SU-DHL-6 (cell line): Measurements from ENCODE around the gene MYOG.

Experiments used
- H2AFZ ChIP-seq: fragments of 200-600 bp; sonication (generic); 2 replicates; pipeline ENCODE4 v1.6.1; 2014; ENCODE audit warnings: low read depth, mild to moderate bottlenecking, moderate library complexity, mixed read lengths, antibody characterized with exemption, low read length; ENCODE audit not compliant: severe bottlenecking
- H3F3A ChIP-seq: fragments of 200-600 bp; shearing (Covaris generic); 2 replicates; pipeline ENCODE4 v1.6.0; 2016; ENCODE audit warnings: antibody characterized with exemption, mild to moderate bottlenecking; ENCODE audit not compliant: insufficient read depth
- H3K27ac ChIP-seq: fragments of 200-600 bp; sonication (generic); 2 replicates; pipeline ENCODE4 v1.5.1; 2016; ENCODE audit warnings: low read depth, mild to moderate bottlenecking, low read length, moderate library complexity, mixed read lengths
- H3K27me3 ChIP-seq: fragments of 200-600 bp; sonication (generic), shearing (Covaris generic); 2 replicates; pipeline ENCODE4 v1.6.0; 2014; ENCODE audit warnings: mild to moderate bottlenecking, low read length
- H3K36me3 ChIP-seq: fragments of 200-600 bp; sonication (generic); 2 replicates; pipeline ENCODE4 v1.6.1; 2014; ENCODE audit warnings: mild to moderate bottlenecking, low read length, mixed read lengths
- H3K4me2 ChIP-seq: fragments of 300-600, 200-600 bp; shearing (Covaris generic), sonication (generic); 2 replicates; pipeline ENCODE4 v1.6.0; 2014; ENCODE audit warnings: low read length, low read depth, mild to moderate bottlenecking; ENCODE audit not compliant: poor library complexity, severe bottlenecking
- H3K4me3 ChIP-seq: fragments of 200-600 bp; sonication (generic); 2 replicates; pipeline ENCODE4 v1.5.1; 2014; ENCODE audit warnings: antibody characterized with exemption, low read length, mild to moderate bottlenecking, mixed read lengths; ENCODE audit not compliant: insufficient read depth, poor library complexity, severe bottlenecking
- H3K79me2 ChIP-seq: fragments of 200-600 bp; sonication (generic); 2 replicates; pipeline ENCODE4 v1.6.1; 2014; ENCODE audit warnings: mild to moderate bottlenecking, low read length, moderate library complexity; ENCODE audit not compliant: insufficient read depth
- H3K9ac ChIP-seq: fragments of 200-600 bp; sonication (generic); 2 replicates; pipeline ENCODE4 v1.7.0; 2014; ENCODE audit warnings: mild to moderate bottlenecking, low read length
- H3K9me2 ChIP-seq: fragments of 200-600 bp; sonication (generic); replicated peaks from 2 replicates; pipeline ENCODE4 v1.6.1; 2014; ENCODE audit warnings: low read length; ENCODE audit not compliant: insufficient read depth
- H3K9me3 ChIP-seq: fragments of 200-600 bp; sonication (generic); 2 replicates; pipeline ENCODE4 v1.6.1; 2014; ENCODE audit warnings: low read length, mixed read lengths; ENCODE audit not compliant: insufficient read depth
- H4K20me1 ChIP-seq: fragments of 200-600 bp; sonication (generic); 2 replicates; pipeline ENCODE4 v1.6.1; 2014; ENCODE audit warnings: low read depth, mild to moderate bottlenecking, antibody characterized with exemption, low read length, moderate library complexity, mixed read lengths
- EZH2phosphoT487 ChIP-seq: fragments of 200-600 bp; sonication (generic), shearing (Covaris generic); conservative IDR thresholded peaks from 2 replicates; pipeline ENCODE4 v1.6.1; 2018; ENCODE audit warnings: mild to moderate bottlenecking, antibody characterized with exemption, low read length, moderate library complexity, mixed read lengths
- TF ChIP-seq, protein P1 (sequence below): fragments of 200-600 bp; sonication (generic); IDR thresholded peaks from one replicate; pipeline ENCODE4 v1.5.1; 2017; ENCODE audit warnings: antibody characterized with exemption, mild to moderate bottlenecking, low read length, moderate library complexity; ENCODE audit not compliant: insufficient read depth, poor library complexity, severe bottlenecking

Gene MYOG

DNA sequence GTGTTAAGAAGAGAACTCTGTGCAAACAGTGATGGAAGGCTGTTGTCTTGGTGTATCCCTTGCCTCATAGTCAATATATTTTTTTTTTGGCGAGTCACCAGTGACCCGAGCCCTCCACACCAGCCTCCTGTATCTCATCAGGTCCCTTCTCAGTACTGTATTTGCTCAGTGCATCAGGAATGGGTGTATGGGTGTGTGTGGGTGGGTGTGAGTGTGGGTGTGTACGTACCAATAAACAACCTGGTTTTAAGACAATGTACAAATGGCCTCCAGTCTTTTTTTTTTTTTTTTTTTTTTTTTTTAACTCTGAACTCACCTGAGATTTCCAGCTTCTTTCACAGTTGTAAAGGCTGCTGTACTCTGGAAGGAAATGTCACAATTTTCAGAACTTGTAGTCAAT is 7.3 kb downstream of the MYOG start:
- Histone ChIP-seq H3K36me3 (no peaks in the 10 kb centered on the region), H3K27me3 (no peaks in the 10 kb centered on the region), H3F3A (no peaks in the 10 kb centered on the region)

DNA sequence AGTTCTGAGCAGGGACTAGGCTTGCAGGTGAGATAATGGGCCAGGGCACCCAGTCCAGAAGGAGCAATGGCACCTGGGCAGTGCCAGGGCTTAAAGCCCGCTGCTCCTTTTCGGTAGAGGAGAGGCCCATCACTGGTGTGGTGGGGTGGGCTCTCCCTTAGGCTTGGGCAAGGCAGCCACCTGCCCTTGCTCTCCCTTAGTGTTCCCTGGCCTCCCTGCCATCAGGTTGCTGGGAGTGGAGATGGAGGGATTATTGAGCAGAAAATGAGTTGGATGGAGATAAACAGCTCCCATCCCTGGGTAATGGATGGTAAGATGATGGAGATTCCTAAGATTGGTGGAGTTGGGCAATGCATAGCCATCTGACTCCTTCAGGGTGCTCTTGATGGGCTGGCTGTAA is 7.9 kb downstream of the MYOG start:
- no peak overlapping the region for H3K27ac ChIP-seq
- no peaks in the 10 kb centered on the region for H3K36me3 ChIP-seq
- no peak overlapping the region for H3K9ac ChIP-seq
- no peaks in the 10 kb centered on the region for H3F3A ChIP-seq
- no peak for TF ChIP-seq EZH2phosphoT487
- TF ChIP-seq, protein P1, sequence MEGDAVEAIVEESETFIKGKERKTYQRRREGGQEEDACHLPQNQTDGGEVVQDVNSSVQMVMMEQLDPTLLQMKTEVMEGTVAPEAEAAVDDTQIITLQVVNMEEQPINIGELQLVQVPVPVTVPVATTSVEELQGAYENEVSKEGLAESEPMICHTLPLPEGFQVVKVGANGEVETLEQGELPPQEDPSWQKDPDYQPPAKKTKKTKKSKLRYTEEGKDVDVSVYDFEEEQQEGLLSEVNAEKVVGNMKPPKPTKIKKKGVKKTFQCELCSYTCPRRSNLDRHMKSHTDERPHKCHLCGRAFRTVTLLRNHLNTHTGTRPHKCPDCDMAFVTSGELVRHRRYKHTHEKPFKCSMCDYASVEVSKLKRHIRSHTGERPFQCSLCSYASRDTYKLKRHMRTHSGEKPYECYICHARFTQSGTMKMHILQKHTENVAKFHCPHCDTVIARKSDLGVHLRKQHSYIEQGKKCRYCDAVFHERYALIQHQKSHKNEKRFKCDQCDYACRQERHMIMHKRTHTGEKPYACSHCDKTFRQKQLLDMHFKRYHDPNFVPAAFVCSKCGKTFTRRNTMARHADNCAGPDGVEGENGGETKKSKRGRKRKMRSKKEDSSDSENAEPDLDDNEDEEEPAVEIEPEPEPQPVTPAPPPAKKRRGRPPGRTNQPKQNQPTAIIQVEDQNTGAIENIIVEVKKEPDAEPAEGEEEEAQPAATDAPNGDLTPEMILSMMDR: no peak
- no peaks in the 10 kb centered on the region for H4K20me1 ChIP-seq
- H3K4me2 ChIP-seq: no peak overlapping the region
- no peak overlapping the region for H3K4me3 ChIP-seq
- H3K79me2 ChIP-seq: no peaks in the 10 kb centered on the region
- H3K9me3 ChIP-seq: no peaks in the 10 kb centered on the region
- H2AFZ ChIP-seq: no peak overlapping the region
- no peaks in the 10 kb centered on the region for H3K9me2 ChIP-seq
- H3K27me3 ChIP-seq: no peaks in the 10 kb centered on the region

More for the DNA sequence above, 7.3 kb downstream of the MYOG start:
- H2AFZ ChIP-seq: no peak overlapping the region
- no peaks in the 10 kb centered on the region for H4K20me1 ChIP-seq
- no peak overlapping the region for H3K4me3 ChIP-seq
- H3K79me2 ChIP-seq: no peaks in the 10 kb centered on the region
- H3K9me2 ChIP-seq: no peaks in the 10 kb centered on the region
- H3K4me2 ChIP-seq: no peak overlapping the region
- no peaks in the 10 kb centered on the region for H3K9me3 ChIP-seq
- TF ChIP-seq EZH2phosphoT487: no peak
- TF ChIP-seq, protein P1: no peak
- no peak overlapping the region for H3K9ac ChIP-seq
- no peak overlapping the region for H3K27ac ChIP-seq

DNA sequence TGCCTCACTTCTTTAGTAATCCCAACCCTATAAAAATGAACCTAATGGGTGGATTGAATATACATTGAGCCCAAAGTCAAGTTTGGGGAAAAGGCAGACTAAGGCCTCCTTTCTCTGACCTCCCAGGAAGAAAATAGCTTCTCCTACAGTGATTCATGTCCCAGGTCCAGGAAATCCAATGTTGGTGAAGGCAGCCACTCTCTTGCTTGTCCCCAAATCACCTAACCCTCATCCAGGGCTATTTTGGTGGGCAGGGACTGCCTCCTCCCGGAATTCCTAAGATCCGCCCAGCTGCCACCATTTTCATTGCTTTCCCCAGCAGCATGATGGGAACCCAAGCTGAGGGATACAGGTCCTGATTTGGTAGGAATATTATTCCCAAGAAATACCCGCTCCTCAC is 8.4 kb downstream of the MYOG start:
- no peaks in the 10 kb centered on the region for H3K9me2 ChIP-seq
- H3F3A ChIP-seq: no peaks in the 10 kb centered on the region
- no peak overlapping the region for H3K4me2 ChIP-seq
- H2AFZ ChIP-seq: no peak overlapping the region
- H3K79me2 ChIP-seq: no peaks in the 10 kb centered on the region
- no peak for TF ChIP-seq EZH2phosphoT487
- TF ChIP-seq, protein P1: no peak
- H3K36me3 ChIP-seq: no peaks in the 10 kb centered on the region
- no peaks in the 10 kb centered on the region for H3K9me3 ChIP-seq
- no peak overlapping the region for H3K4me3 ChIP-seq
- no peaks in the 10 kb centered on the region for H4K20me1 ChIP-seq
- no peaks in the 10 kb centered on the region for H3K27me3 ChIP-seq
- no peak overlapping the region for H3K9ac ChIP-seq
- no peak overlapping the region for H3K27ac ChIP-seq
